ENCODE data around the gene NT5C2.

GRCh38 chr10:103058034-103058433 lies 135.0 kb downstream of the NT5C2 start:
- TF ChIP-seq, protein P1, sequence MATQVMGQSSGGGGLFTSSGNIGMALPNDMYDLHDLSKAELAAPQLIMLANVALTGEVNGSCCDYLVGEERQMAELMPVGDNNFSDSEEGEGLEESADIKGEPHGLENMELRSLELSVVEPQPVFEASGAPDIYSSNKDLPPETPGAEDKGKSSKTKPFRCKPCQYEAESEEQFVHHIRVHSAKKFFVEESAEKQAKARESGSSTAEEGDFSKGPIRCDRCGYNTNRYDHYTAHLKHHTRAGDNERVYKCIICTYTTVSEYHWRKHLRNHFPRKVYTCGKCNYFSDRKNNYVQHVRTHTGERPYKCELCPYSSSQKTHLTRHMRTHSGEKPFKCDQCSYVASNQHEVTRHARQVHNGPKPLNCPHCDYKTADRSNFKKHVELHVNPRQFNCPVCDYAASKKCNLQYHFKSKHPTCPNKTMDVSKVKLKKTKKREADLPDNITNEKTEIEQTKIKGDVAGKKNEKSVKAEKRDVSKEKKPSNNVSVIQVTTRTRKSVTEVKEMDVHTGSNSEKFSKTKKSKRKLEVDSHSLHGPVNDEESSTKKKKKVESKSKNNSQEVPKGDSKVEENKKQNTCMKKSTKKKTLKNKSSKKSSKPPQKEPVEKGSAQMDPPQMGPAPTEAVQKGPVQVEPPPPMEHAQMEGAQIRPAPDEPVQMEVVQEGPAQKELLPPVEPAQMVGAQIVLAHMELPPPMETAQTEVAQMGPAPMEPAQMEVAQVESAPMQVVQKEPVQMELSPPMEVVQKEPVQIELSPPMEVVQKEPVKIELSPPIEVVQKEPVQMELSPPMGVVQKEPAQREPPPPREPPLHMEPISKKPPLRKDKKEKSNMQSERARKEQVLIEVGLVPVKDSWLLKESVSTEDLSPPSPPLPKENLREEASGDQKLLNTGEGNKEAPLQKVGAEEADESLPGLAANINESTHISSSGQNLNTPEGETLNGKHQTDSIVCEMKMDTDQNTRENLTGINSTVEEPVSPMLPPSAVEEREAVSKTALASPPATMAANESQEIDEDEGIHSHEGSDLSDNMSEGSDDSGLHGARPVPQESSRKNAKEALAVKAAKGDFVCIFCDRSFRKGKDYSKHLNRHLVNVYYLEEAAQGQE (IDR thresholded peaks at IDR 0.05; ENCODE audit: low read depth, low read length): no peak
- TF ChIP-seq POLR2AphosphoS5 (IDR thresholded peaks at IDR 0.05; ENCODE audit: low read depth, low read length): no peak
- no peak for TF ChIP-seq TEAD4 (IDR thresholded peaks at IDR 0.05; ENCODE audit: borderline replicate concordance, insufficient read depth)
- no peak for TF ChIP-seq YY1 (IDR thresholded peaks at IDR 0.05; ENCODE audit: low read depth)
- no peak for TF ChIP-seq CTCF (IDR thresholded peaks at IDR 0.05)
- no peak for TF ChIP-seq CHD2 (IDR thresholded peaks at IDR 0.05; ENCODE audit: low read length, partially characterized antibody)
- TF ChIP-seq SIN3A (IDR thresholded peaks at IDR 0.05; ENCODE audit: borderline replicate concordance, low read depth, low read length): no peak
- TF ChIP-seq FOXM1 (IDR thresholded peaks at IDR 0.05; ENCODE audit: low read depth): no peak

All from SK-N-SH (cell line).